Spleen (tissue), 11 donors: ENCODE measurements around the gene PLK5. TPM values are rescaled to one million over a fixed set of nuclear protein-coding genes. Genes with fewer than 3 reads are reported as not detected.
A peak's percentile ranks its signal among the peaks of the same experiment; 100 is the strongest.

Source experiments
- DNase-seq: peaks from one replicate; pipeline ENCODE4 v3.0.0-alpha.2; 2020
- H3K27ac ChIP-seq, 8 donors: fragments of 200-600 bp; sonication (generic) in 7 of 8; 1 replicate in 4 of 8; 2 replicates in 4 of 8; pipeline versions ENCODE4 v1.5.0 to v1.8.0; 2016 to 2021; ENCODE audit warnings: inconsistent platforms in 4 of 8, mild to moderate bottlenecking in 4 of 8, moderate library complexity in 1 of 8
- H3K27me3 ChIP-seq, 7 donors: fragments of 200-600 bp; sonication (generic) in 6 of 7; replicated peaks in 1 of 7; 1 replicate in 4 of 7; 2 replicates in 3 of 7; pipeline versions ENCODE4 v1.5.0 to v1.8.0; 2016 to 2021; ENCODE audit warnings: inconsistent platforms in 3 of 7, mild to moderate bottlenecking in 1 of 7
- H3K36me3 ChIP-seq, 6 donors: fragments of 200-600 bp; sonication (generic) in 5 of 6; 1 replicate in 4 of 6; 2 replicates in 2 of 6; pipeline versions ENCODE4 v1.5.0 to v1.8.0; 2016 to 2021; ENCODE audit warnings: inconsistent platforms in 2 of 6
- H3K4me1 ChIP-seq, 6 donors: fragments of 200-600 bp; sonication (generic) in 5 of 6; 1 replicate in 3 of 6; 2 replicates in 3 of 6; pipeline versions ENCODE4 v1.5.0 to v1.8.0; 2016 to 2021; ENCODE audit warnings: inconsistent platforms in 3 of 6
- H3K4me3 ChIP-seq, 8 donors: fragments of 200-600 bp; sonication (generic) in 7 of 8; 1 replicate in 4 of 8; 2 replicates in 4 of 8; pipeline versions ENCODE4 v1.5.0 to v1.8.0; 2016 to 2021; ENCODE audit warnings: inconsistent platforms in 4 of 8, mild to moderate bottlenecking in 4 of 8, moderate library complexity in 2 of 8
- H3K9me3 ChIP-seq, 8 donors: fragments of 200-600 bp; sonication (generic) in 7 of 8; 1 replicate in 4 of 8; 2 replicates in 4 of 8; pipeline versions ENCODE4 v1.5.0 to v1.8.0; 2016 to 2021; ENCODE audit warnings: inconsistent platforms in 4 of 8
- CTCF ChIP-seq, 11 experiments: fragments of 200-600 bp in 7 of 11; fragments of 450-650 bp in 4 of 11; sonication (generic) in 4 of 11; IDR thresholded peaks in 8 of 11; conservative IDR thresholded peaks in 3 of 11; 1 replicate in 7 of 11; 2 replicates in 4 of 11; pipeline versions ENCODE4 v1.4.0 to v1.8.0; 2016 to 2021; ENCODE audit warnings: antibody characterized with exemption in 11 of 11, inconsistent platforms in 4 of 11, mild to moderate bottlenecking in 1 of 11
- POLR2A ChIP-seq, 3 donors: fragments of 450-650 bp; IDR thresholded peaks; one replicate each; pipeline ENCODE4 v1.5.1; 2017; ENCODE audit warnings: antibody characterized with exemption in 3 of 3, mild to moderate bottlenecking in 1 of 3
- POLR2AphosphoS5 ChIP-seq, 3 donors: sonication (generic); formaldehyde crosslinking; IDR thresholded peaks; one replicate each; pipeline ENCODE4 v1.5.1; 2017; ENCODE audit warnings: antibody characterized with exemption in 3 of 3
- WGBS, 5 donors: extraction: QIAGEN DNeasy Blood & Tissue Kit in 3 of 5; methylation state at CpG; one replicate each; pipeline versions ENCODE4 v1.1.5 to v1.1.7; 2013 to 2018; 5-methylcytosine and 5-hydroxymethylcytosine counted together
- intact Hi-C: fragments of 100-400 bp; cut with DNase I; formaldehyde crosslinking; loops from one replicate; pipeline ENCODE4 v1.15.0; 2023; ENCODE audit warnings: low total_unique reads
- polyA plus RNA-seq, 3 donors: library from polyadenylated mRNA; stranded (reverse); fragments of 200-250 nt; gene quantifications; one replicate each; pipeline ENCODE4 v1.2.1, GENCODE V29; 2013
- total RNA-seq, 7 donors: library from RNA; depleted of rRNA in 3 of 7; stranded (reverse); fragments of >200 nt in 3 of 7; fragmentation: NEBNext Ultra II Directional in 4 of 7; extraction: Animal tissue kit (Norgen Biotek cat#: 25700) in 4 of 7; gene quantifications; one replicate each; pipeline versions ENCODE4 v1.1.0 to v1.2.1, GENCODE V29; 2016 to 2021
- donor health status: healthy with polysubstance abuse.
- donor health status: DM: no; HTN: no; CAD: no; lungs with moderate emphysema.
- donor health status: DM: no; HTN: no; CAD: no.
- donor health status: Bipolar disorder and iron deficiency.
- donor health status: healthy.
- donor health status: DM: no; HTN: no; CAD: no.
- donor health status: DM: yes; HTN: yes; CAD: no.

Gene PLK5
- total and polyA plus RNA-seq, 10 donors = 0.04 to 0.06 (median 0.06) TPM; not detected in 7

GRCh38 chr19:1501200-1501595 lies 22.7 kb upstream of the PLK5 start:
- TF ChIP-seq CTCF (IDR thresholded peaks at IDR 0.05 in 8 of 11, conservative IDR thresholded peaks at IDR 0.05 in 3 of 11) (no peak), POLR2AphosphoS5 (IDR thresholded peaks at IDR 0.05) (no peak), POLR2A (IDR thresholded peaks at IDR 0.05) (no peak)
- H3K36me3 ChIP-seq = no peaks in the 10 kb centered on the region
- WGBS, 5 donors = 69 to 92% (median 71%) methylated on average over 2 to 9 of the region's 9 CpGs
- H3K9me3 ChIP-seq = no peaks in the 10 kb centered on the region
- DNase-seq = no peak
- peaks cover 5 to 11% (median 8%) of the 10 kb centered on the region in 6 donors for H3K4me1 ChIP-seq
- no peak overlapping the region for H3K4me3 ChIP-seq
- peaks cover 0 to 86% (median 37%) of the 10 kb centered on the region in 7 donors for H3K27me3 ChIP-seq
- no peak overlapping the region for H3K27ac ChIP-seq
- intact Hi-C loops = no loop called here

- TF ChIP-seq CTCF (IDR thresholded peaks at IDR 0.05 in 8 of 11, conservative IDR thresholded peaks at IDR 0.05 in 3 of 11) (no peak), POLR2A (IDR thresholded peaks at IDR 0.05) (no peak), POLR2AphosphoS5 (IDR thresholded peaks at IDR 0.05) (no peak)
- 65 to 71% (median 69%) methylated on average over 13 to 14 of the region's 14 CpGs for WGBS, 5 donors
- no peak overlapping the region for H3K27ac ChIP-seq
- H3K9me3 ChIP-seq = peaks cover 0 to 4% (median 0%) of the 10 kb centered on the region in 8 donors
- intact Hi-C loops = no loop called here
- H3K36me3 ChIP-seq = no peaks in the 10 kb centered on the region
- DNase-seq = no peak
- peaks cover 0 to 87% (median 29%) of the 10 kb centered on the region in 7 donors for H3K27me3 ChIP-seq
- H3K4me1 ChIP-seq = peaks cover 8 to 17% (median 14%) of the 10 kb centered on the region in 6 donors
- H3K4me3 ChIP-seq = no peak overlapping the region
These were observed 21.3 kb upstream of the PLK5 start for GRCh38 chr19:1502433-1503088.

- peaks cover 0 to 87% (median 22%) of the 10 kb centered on the region in 7 donors for H3K27me3 ChIP-seq
- no peak for DNase-seq
These were observed 20.6 kb upstream of the PLK5 start for GRCh38 chr19:1503089-1503924.

More at GRCh38 chr19:1503089-1503924, 20.6 kb upstream of the PLK5 start:
- intact Hi-C loops = no loop called here
- TF ChIP-seq POLR2A (IDR thresholded peaks at IDR 0.05) = no peak
- peak in 1 of 3 donors; percentile 30 for TF ChIP-seq POLR2AphosphoS5 (IDR thresholded peaks at IDR 0.05)
- TF ChIP-seq CTCF (IDR thresholded peaks at IDR 0.05 in 8 of 11, conservative IDR thresholded peaks at IDR 0.05 in 3 of 11) = peak in 10 of 11 experiments; percentile 29 to 81 (median 66)
- 10 to 33% (median 11%) methylated on average over 24 to 49 of the region's 49 CpGs for WGBS, 5 donors
- peaks cover 0 to 5% (median 0%) of the 10 kb centered on the region in 8 donors for H3K9me3 ChIP-seq
- H3K36me3 ChIP-seq = no peaks in the 10 kb centered on the region
- peaks cover 8 to 25% (median 19%) of the 10 kb centered on the region in 6 donors for H3K4me1 ChIP-seq
- peak overlapping the region in 1 of 8 donors; percentile 24 for H3K4me3 ChIP-seq
- no peak overlapping the region for H3K27ac ChIP-seq
